Skin epidermis (tissue), 12 donors: ENCODE measurements around the gene ST7.
A peak's percentile ranks its signal among the peaks of the same experiment; 100 is the strongest.

Experiments used
- H3K27ac ChIP-seq, 21 experiments: fragments of 200-600 bp; sonication (generic) in 11 of 21; one replicate each; pipeline ENCODE4 v1.5.0; 2020; ENCODE audit warnings: mild to moderate bottlenecking in 3 of 21, inconsistent platforms in 2 of 21, moderate library complexity in 2 of 21
- H3K4me3 ChIP-seq, 7 experiments: fragments of 200-600 bp; sonication (generic) in 2 of 7; one replicate each; pipeline ENCODE4 v1.5.0; 2020; ENCODE audit warnings: inconsistent platforms in 2 of 7, mild to moderate bottlenecking in 2 of 7, moderate library complexity in 1 of 7

ST7 gene

GRCh38 chr7:117082647-117083046, 129.3 kb downstream of the ST7 start:
- no peak overlapping the region for H3K27ac ChIP-seq
- no peak overlapping the region for H3K4me3 ChIP-seq

GRCh38 chr7:117083648-117084047, 130.3 kb downstream of the ST7 start:
- no peak overlapping the region for H3K4me3 ChIP-seq
- no peak overlapping the region for H3K27ac ChIP-seq

- H3K4me3 ChIP-seq = no peak overlapping the region
- peak overlapping the region in 1 of 21 experiments; percentile 11 for H3K27ac ChIP-seq
Measured at GRCh38 chr7:117084286-117084685, 131.0 kb downstream of the ST7 start.

GRCh38 chr7:117085275-117085674, 132.0 kb downstream of the ST7 start:
- peak overlapping the region in 5 of 21 experiments; percentile 1 to 42 (median 23) for H3K27ac ChIP-seq
- no peak overlapping the region for H3K4me3 ChIP-seq

GRCh38 chr7:117085769-117086463, 132.6 kb downstream of the ST7 start:
- H3K4me3 ChIP-seq = no peak overlapping the region
- H3K27ac ChIP-seq = peak overlapping the region in 3 of 21 experiments; percentile 1 to 42 (median 7)

GRCh38 chr7:117086788-117087187, 133.5 kb downstream of the ST7 start:
- no peak overlapping the region for H3K27ac ChIP-seq
- H3K4me3 ChIP-seq = no peak overlapping the region

- Histone ChIP-seq H3K27ac (no peak overlapping the region), H3K4me3 (no peak overlapping the region)
Measured at GRCh38 chr7:117087639-117088396, 134.5 kb downstream of the ST7 start.

- H3K4me3 ChIP-seq = no peak overlapping the region
- no peak overlapping the region for H3K27ac ChIP-seq
Measured at GRCh38 chr7:117088623-117089194, 135.4 kb downstream of the ST7 start.

GRCh38 chr7:117090791-117091190, 137.5 kb downstream of the ST7 start:
- no peak overlapping the region for H3K4me3 ChIP-seq
- no peak overlapping the region for H3K27ac ChIP-seq

- H3K27ac ChIP-seq = no peak overlapping the region
- no peak overlapping the region for H3K4me3 ChIP-seq
Measured at GRCh38 chr7:117091721-117092120, 138.4 kb downstream of the ST7 start.

GRCh38 chr7:117092785-117093184, 139.5 kb downstream of the ST7 start:
- H3K27ac ChIP-seq = no peak overlapping the region
- H3K4me3 ChIP-seq = no peak overlapping the region

GRCh38 chr7:117094457-117094856, 141.2 kb downstream of the ST7 start:
- Histone ChIP-seq H3K4me3 (no peak overlapping the region), H3K27ac (no peak overlapping the region)

- H3K27ac ChIP-seq = no peak overlapping the region
- no peak overlapping the region for H3K4me3 ChIP-seq
Measured at GRCh38 chr7:117095055-117095454, 141.8 kb downstream of the ST7 start.

- Histone ChIP-seq H3K27ac (no peak overlapping the region), H3K4me3 (no peak overlapping the region)
Measured at GRCh38 chr7:117096330-117096729, 143.0 kb downstream of the ST7 start.

- H3K4me3 ChIP-seq = no peak overlapping the region
- H3K27ac ChIP-seq = no peak overlapping the region
Measured at GRCh38 chr7:117096942-117097341, 143.6 kb downstream of the ST7 start.

- Histone ChIP-seq H3K4me3 (no peak overlapping the region), H3K27ac (no peak overlapping the region)
Measured at GRCh38 chr7:117097860-117098259, 144.6 kb downstream of the ST7 start.

GRCh38 chr7:117098457-117098856, 145.2 kb downstream of the ST7 start:
- Histone ChIP-seq H3K27ac (no peak overlapping the region), H3K4me3 (no peak overlapping the region)

- Histone ChIP-seq H3K4me3 (no peak overlapping the region), H3K27ac (no peak overlapping the region)
Measured at GRCh38 chr7:117101026-117101425, 147.7 kb downstream of the ST7 start.

- no peak overlapping the region for H3K4me3 ChIP-seq
- peak overlapping the region in 2 of 21 experiments; percentile 24 to 47 for H3K27ac ChIP-seq
Measured at GRCh38 chr7:117110480-117111315, 157.4 kb downstream of the ST7 start.

GRCh38 chr7:117111535-117111934, 158.2 kb downstream of the ST7 start:
- no peak overlapping the region for H3K4me3 ChIP-seq
- no peak overlapping the region for H3K27ac ChIP-seq
